HUES6 (cell line): ENCODE data around the gene GPR137.

Experiments
- H3K27ac ChIP-seq: 2 replicates; pipeline ENCODE4 v1.7.0; 2013; ENCODE audit warnings: low read depth, mild to moderate bottlenecking, low read length, inconsistent platforms
- H3K27me3 ChIP-seq: 2 replicates; pipeline ENCODE4 v1.6.1; 2013; ENCODE audit warnings: low read length; ENCODE audit not compliant: control insufficient read depth, insufficient read depth
- H3K36me3 ChIP-seq: 2 replicates; pipeline ENCODE4 v1.6.1; 2013; ENCODE audit warnings: low read length; ENCODE audit not compliant: control insufficient read depth, insufficient read depth
- H3K4me1 ChIP-seq: 2 replicates; pipeline ENCODE4 v1.6.1; 2013; ENCODE audit warnings: low read length; ENCODE audit not compliant: control insufficient read depth, insufficient read depth
- H3K4me3 ChIP-seq: 2 replicates; pipeline ENCODE4 v1.5.1; 2013; ENCODE audit warnings: low read depth, low read length
- H3K9ac ChIP-seq: one replicate; pipeline ENCODE4 v1.6.1; 2013; ENCODE audit warnings: mild to moderate bottlenecking, low read length
- H3K9me3 ChIP-seq: 2 replicates; pipeline ENCODE4 v1.6.1; 2013; ENCODE audit warnings: low read depth, low read length; ENCODE audit not compliant: control insufficient read depth, insufficient read depth

Gene GPR137

GRCh38 chr11:64331569-64332371 lies 46.1 kb downstream of the GPR137 start:
- H3K4me1 ChIP-seq, result peaks cover 16% of the 10 kb centered on the region
- no peaks in the 10 kb centered on the region for H3K27me3 ChIP-seq
- H3K9ac ChIP-seq, result peak overlapping the region; percentile 0
- no peaks in the 10 kb centered on the region for H3K9me3 ChIP-seq
- no peak overlapping the region for H3K4me3 ChIP-seq
- H3K27ac ChIP-seq, result no peak overlapping the region
- H3K36me3 ChIP-seq, result no peaks in the 10 kb centered on the region

- peaks cover 16% of the 10 kb centered on the region for H3K4me1 ChIP-seq
Measured at GRCh38 chr11:64333556-64333955, 47.9 kb downstream of the GPR137 start.

GRCh38 chr11:64334764-64335735 lies 49.4 kb downstream of the GPR137 start:
- no peaks in the 10 kb centered on the region for H3K27me3 ChIP-seq
- no peak overlapping the region for H3K4me3 ChIP-seq
- H3K36me3 ChIP-seq, result no peaks in the 10 kb centered on the region
- no peaks in the 10 kb centered on the region for H3K9me3 ChIP-seq
- H3K9ac ChIP-seq, result no peak overlapping the region
- H3K4me1 ChIP-seq, result peaks cover 16% of the 10 kb centered on the region
- no peak overlapping the region for H3K27ac ChIP-seq

More at GRCh38 chr11:64333556-64333955, 47.9 kb downstream of the GPR137 start:
- Histone ChIP-seq H3K27ac (no peak overlapping the region), H3K36me3 (no peaks in the 10 kb centered on the region), H3K27me3 (no peaks in the 10 kb centered on the region), H3K4me3 (no peak overlapping the region), H3K9ac (no peak overlapping the region), H3K9me3 (no peaks in the 10 kb centered on the region)

GRCh38 chr11:64337538-64338249 lies 52.0 kb downstream of the GPR137 start:
- H3K9ac ChIP-seq, result no peak overlapping the region
- no peaks in the 10 kb centered on the region for H3K27me3 ChIP-seq
- no peak overlapping the region for H3K27ac ChIP-seq
- H3K4me1 ChIP-seq, result peaks cover 12% of the 10 kb centered on the region
- H3K4me3 ChIP-seq, result no peak overlapping the region
- H3K9me3 ChIP-seq, result no peaks in the 10 kb centered on the region
- no peaks in the 10 kb centered on the region for H3K36me3 ChIP-seq

GRCh38 chr11:64338716-64339115 lies 53.1 kb downstream of the GPR137 start:
- Histone ChIP-seq H3K9ac (no peak overlapping the region), H3K4me3 (no peak overlapping the region), H3K9me3 (no peaks in the 10 kb centered on the region), H3K27ac (no peak overlapping the region), H3K36me3 (no peaks in the 10 kb centered on the region), H3K27me3 (no peaks in the 10 kb centered on the region), H3K4me1 (peaks cover 20% of the 10 kb centered on the region)
